ENCODE data around the gene RFPL3.
"Not testable (repeated sequence)": the region's sequence is repeated elsewhere in the genome, so short reads cannot be mapped to it uniquely, and the experiment has no call there.

Gene RFPL3

GRCh38 chr22:32354360-32355351 lies 3.0 kb upstream of the RFPL3 start:
- DNase-seq = no peak

- DNase-seq = no peak
Observed at GRCh38 chr22:32355760-32356159, 1.9 kb upstream of the RFPL3 start.

- DNase-seq = not testable (repeated sequence)
Observed at GRCh38 chr22:32360096-32360495, 2.4 kb downstream of the RFPL3 start.

GRCh38 chr22:32361257-32361656 lies 3.6 kb downstream of the RFPL3 start:
- DNase-seq = no peak

GRCh38 chr22:32364210-32364609 lies 6.5 kb downstream of the RFPL3 start:
- no peak for DNase-seq

DNA sequence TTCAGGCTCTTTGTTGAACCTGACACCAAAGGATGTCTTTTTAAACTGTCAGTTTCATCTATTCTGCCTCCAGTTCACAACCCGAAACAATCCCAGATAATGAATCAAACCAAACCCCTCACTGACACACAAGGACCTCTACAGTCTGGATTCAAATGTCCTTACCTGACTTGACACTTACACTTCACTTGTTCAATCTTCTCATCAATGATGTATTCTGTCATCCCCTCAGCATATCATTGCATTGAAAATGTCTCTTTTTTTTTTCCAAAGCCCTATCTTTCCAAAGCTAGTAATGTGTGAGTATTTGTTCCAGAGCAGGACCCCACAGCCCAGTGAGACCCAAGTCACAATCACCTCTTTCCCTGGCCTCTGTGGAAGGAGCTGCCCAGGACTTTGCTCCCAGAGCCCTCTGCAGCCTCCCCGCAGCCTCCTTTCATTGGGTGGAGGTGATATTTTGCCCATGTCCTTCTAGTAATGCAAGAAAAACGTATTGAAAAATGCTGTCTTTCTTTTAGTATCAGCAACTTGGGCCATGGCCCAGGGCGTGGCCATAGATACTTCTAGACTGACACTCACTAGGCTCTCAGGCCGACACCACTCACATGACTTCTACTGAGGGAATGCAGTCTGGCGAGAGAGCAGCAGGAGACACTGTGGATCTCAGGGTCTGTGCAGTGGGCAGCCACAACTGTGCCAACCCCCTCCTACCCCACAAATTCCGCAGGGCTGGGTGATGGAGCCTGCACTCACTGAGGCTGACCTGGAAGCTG lies 18.2 kb downstream of the RFPL3 start:
- DNase-seq = no peak

DNA sequence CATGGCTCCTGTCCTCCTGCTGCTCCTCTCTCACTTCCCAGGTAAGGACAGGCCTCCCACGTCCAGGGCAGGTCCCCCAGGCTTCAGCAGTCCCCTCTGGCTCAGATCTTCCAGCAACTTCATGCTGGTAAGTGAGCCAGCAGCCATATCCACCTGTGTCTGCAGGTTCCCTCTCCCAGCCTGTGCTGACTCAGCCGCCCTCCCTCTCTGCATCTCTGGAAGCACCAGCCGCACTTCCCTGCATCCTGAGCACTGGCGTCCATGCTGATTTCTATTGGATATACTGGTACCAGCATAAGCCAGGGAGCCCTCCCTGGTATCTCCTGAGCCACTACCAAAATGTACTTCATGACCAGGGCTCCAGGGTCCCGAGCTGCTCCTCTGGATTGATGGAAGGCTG lies 19.0 kb downstream of the RFPL3 start:
- DNase-seq = no peak

GRCh38 chr22:32378707-32379272 lies 21.1 kb downstream of the RFPL3 start:
- DNase-seq = no peak

DNA sequence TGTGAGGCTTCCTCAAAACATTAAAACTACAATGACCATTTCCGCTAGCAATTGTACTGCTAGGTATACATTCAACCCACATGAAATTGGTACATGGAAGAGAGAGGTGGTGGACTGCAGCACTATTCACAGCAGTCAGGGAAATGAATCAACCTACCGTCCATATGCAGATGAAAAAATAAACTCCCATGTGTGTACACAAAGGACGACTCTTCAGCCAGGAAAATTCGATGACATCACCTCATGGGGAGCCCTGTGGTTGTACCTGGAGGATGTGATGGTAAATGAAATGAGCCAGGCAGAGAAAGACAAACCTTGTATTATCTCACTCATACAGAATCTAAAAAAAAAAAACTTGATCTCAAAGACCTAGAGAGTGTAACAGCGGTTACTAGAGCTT lies 23.3 kb downstream of the RFPL3 start:
- DNase-seq = no peak

DNA sequence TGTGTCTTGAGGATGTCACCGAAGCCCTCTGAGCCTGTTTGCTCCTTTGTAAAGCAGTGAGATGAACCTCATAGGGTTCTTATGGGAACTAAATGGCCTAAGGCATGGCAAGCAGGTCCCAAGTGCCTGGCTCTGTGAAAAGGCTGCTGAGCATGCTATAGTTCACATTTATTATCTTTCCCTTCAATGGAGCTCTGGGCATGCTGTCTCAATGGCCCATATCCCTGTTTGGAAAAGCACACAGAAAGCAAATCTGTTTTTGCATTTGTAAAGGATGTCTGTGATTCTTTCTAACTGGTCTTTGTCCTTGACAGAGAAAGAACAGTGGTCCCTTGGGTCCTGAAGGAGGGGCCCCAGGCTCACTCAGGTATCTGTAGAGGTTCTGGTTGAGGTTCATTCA lies 28.0 kb downstream of the RFPL3 start:
- no peak for DNase-seq

DNA sequence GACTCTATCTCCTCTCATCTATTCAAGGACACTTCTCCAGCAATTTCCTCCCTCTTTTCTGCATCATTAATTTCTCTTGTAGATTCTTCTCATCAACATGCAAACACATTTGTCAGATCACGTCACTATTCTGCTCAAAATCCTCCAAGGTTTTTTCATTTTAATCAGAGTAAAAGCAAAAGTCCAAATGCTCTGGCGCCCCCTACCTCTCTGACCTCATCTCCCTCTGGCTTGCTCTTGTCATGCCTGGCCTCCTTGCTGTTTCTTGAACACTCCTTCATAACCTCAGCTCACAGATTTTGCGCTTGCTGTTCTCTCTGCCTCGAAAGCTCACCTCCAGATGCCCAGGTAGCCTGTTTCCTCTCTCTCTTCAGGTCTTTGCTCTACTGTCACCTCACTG lies 32.0 kb downstream of the RFPL3 start:
- DNase-seq = no peak

DNA sequence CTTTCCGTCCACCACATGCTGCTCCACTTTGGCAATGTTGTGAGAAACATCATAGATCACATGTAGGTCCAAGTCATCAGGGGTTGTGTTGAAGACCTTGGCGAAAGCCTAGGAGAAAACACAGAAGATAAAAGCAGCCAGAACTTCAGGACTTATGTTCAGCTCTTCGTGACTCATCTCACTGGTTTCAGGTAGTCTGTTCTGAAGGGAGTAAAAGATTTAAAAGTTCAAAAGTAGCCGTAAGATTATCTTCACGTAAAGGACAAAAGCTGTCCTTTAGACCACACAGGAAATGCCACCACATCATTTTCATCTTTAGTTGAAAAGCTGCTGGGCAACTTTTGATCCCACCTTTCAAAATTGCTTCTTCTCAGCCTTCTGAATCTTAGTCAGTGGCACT lies 37.4 kb downstream of the RFPL3 start:
- no peak for DNase-seq

- DNase-seq = no peak
Observed at GRCh38 chr22:32396255-32396654, 38.6 kb downstream of the RFPL3 start.

GRCh38 chr22:32396746-32397145 lies 39.1 kb downstream of the RFPL3 start:
- no peak for DNase-seq

DNA sequence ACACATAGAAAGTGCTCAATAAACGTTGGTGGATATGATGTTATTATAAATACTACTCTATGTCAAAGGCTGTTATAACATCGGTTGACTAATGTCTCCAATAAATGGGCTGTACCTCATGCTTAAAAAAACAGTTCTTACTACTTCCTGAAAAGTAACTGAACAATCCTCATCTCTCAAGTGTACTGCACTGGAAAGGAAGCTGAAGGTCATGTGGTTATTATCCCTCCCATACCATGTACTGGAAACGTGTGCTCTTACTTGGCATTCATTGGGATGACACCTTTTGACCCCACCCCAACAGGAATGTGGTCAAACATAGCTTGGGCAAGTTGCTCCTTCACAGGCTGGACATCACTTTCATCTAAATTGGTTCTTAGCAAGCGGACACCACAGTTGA lies 43.8 kb downstream of the RFPL3 start:
- no peak for DNase-seq

DNA sequence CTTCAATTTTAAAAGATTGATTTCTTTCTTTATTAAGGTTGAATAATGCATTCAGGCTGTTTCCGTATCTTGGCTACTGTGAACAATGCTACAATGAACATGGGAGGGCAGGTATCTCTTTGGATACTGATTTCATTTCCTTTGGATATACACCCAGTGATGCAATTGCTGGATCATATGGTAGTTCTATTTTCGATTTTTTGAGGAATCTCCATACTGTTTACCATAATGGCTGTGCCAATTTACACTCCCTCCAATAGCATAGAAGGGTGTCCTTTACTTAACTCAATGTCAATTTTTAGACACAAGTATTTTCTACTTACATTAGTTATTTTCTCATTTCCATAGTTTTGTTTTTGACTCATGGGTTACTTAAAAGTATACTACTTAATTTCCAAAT lies 46.4 kb downstream of the RFPL3 start:
- no peak for DNase-seq

GRCh38 chr22:32407312-32407711 lies 49.6 kb downstream of the RFPL3 start:
- DNase-seq = no peak

DNA sequence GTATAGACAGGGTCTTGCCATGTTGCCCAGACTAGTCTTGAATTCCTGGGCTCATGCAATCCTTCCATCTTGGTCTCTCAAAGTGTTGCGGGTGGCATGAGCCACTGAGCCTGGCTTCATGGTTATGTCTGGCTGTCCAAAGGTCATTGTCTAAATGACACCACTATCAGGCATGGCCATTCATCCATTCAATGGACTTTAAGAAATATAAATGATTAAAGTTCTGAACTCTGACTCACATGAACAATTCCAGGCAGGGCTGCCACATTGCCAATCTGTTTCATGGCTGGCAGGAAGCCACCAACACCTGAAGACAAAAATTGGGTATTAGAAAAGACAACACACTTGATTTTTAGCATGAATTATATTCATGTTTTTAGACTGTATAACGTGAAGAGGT lies 50.3 kb downstream of the RFPL3 start:
- no peak for DNase-seq

DNA sequence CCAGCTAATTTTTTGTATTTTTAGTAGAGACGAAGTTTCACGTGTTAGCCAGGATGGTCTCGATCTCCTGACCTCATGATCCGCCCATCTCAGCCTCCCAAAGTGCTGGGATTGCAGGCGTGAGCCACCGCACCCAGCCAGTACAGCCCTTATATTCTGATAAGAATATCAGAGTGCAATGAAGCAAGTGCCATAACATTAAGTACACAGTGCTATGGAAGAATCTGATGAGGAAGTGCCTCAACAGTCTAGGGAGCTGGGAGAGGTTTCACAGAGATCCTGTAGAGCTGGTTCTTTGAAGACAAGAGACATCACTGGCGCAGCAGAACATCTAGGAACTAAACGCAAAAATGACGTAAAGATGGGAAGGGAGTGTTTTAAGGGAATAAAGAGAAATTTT lies 52.3 kb downstream of the RFPL3 start:
- DNase-seq = no peak

- no peak for DNase-seq
Observed at GRCh38 chr22:32410459-32410858, 52.8 kb downstream of the RFPL3 start.

Measured in activated naive CD4-positive, alpha-beta T cell (primary cell).